Nephron (organoid): ENCODE results near the gene HOOK2.
"Not testable (repeated sequence)": the region's sequence is repeated elsewhere in the genome, so short reads cannot be mapped to it uniquely, and the experiment has no call there.

Experiments used
- H3K27ac Mint-ChIP-seq, 3 experiments: 2 replicates each; pipeline ENCODE4 v1.8.0; 2020; ENCODE audit warnings: mixed read lengths in 3 of 3, mild to moderate bottlenecking in 2 of 3, moderate library complexity in 1 of 3
- H3K27me3 Mint-ChIP-seq: 2 replicates; pipeline ENCODE4 v1.8.0; 2021; ENCODE audit warnings: low read depth, mild to moderate bottlenecking, moderate library complexity, mixed read lengths
- H3K36me3 Mint-ChIP-seq: 2 replicates; pipeline ENCODE4 v1.8.0; 2020; ENCODE audit warnings: low read depth, mixed read lengths
- H3K4me1 Mint-ChIP-seq: 2 replicates; pipeline ENCODE4 v1.8.0; 2020; ENCODE audit warnings: mixed read lengths
- H3K4me3 Mint-ChIP-seq, 3 experiments: 2 replicates each; pipeline ENCODE4 v1.8.0; 2020; ENCODE audit warnings: mild to moderate bottlenecking in 3 of 3, mixed read lengths in 3 of 3, moderate library complexity in 2 of 3
- H3K9me3 Mint-ChIP-seq: 2 replicates; pipeline ENCODE4 v1.8.0; 2020; ENCODE audit warnings: mixed read lengths
- CTCF ChIP-seq, 3 experiments: fragments of 200-600 bp; sonication (generic); IDR thresholded peaks; one replicate each; pipeline ENCODE4 v1.5.0; 2021; ENCODE audit warnings: antibody characterized with exemption in 3 of 3; ENCODE audit not compliant: unreplicated experiment in 3 of 3

HOOK2 gene

GRCh38 chr19:12800466-12800770, 25.1 kb upstream of the HOOK2 start:
- Mint-ChIP-seq H3K27me3 (no peaks in the 10 kb centered on the region), H3K27ac (peak overlapping the region; percentile 35 to 72 (median 68)), H3K4me3 (peak overlapping the region; percentile 78 to 92 (median 89)), H3K4me1 (peaks cover 24% of the 10 kb centered on the region), H3K9me3 (no peaks in the 10 kb centered on the region), H3K36me3 (peaks cover 13% of the 10 kb centered on the region)
- TF ChIP-seq CTCF (IDR thresholded peaks at IDR 0.05; ENCODE audit: unreplicated experiment in 3 of 3): no peak

GRCh38 chr19:12799742-12800465, 24.6 kb upstream of the HOOK2 start:
- no peak for TF ChIP-seq CTCF (IDR thresholded peaks at IDR 0.05; ENCODE audit: unreplicated experiment in 3 of 3)
- peaks cover 24% of the 10 kb centered on the region for H3K4me1 Mint-ChIP-seq
- H3K36me3 Mint-ChIP-seq: peaks cover 13% of the 10 kb centered on the region
- H3K27ac Mint-ChIP-seq: no peak overlapping the region
- no peaks in the 10 kb centered on the region for H3K9me3 Mint-ChIP-seq
- peak overlapping the region; percentile 78 to 92 (median 89) for H3K4me3 Mint-ChIP-seq
- H3K27me3 Mint-ChIP-seq: no peaks in the 10 kb centered on the region

GRCh38 chr19:12797607-12798006, 22.3 kb upstream of the HOOK2 start:
- not testable (repeated sequence) for H3K4me3 Mint-ChIP-seq, H3K27ac Mint-ChIP-seq, H3K27me3 Mint-ChIP-seq, H3K9me3 Mint-ChIP-seq
- Mint-ChIP-seq H3K36me3 (peaks cover 13% of the 10 kb centered on the region), H3K4me1 (peaks cover 29% of the 10 kb centered on the region)

- no peak for TF ChIP-seq CTCF (IDR thresholded peaks at IDR 0.05; ENCODE audit: unreplicated experiment in 3 of 3)
- no peak overlapping the region for H3K27ac Mint-ChIP-seq
- H3K27me3 Mint-ChIP-seq: no peaks in the 10 kb centered on the region
- peaks cover 24% of the 10 kb centered on the region for H3K4me1 Mint-ChIP-seq
- peaks cover 13% of the 10 kb centered on the region for H3K36me3 Mint-ChIP-seq
- H3K9me3 Mint-ChIP-seq: no peaks in the 10 kb centered on the region
- no peak overlapping the region for H3K4me3 Mint-ChIP-seq
Measured at GRCh38 chr19:12797141-12797587, 21.8 kb upstream of the HOOK2 start.

- Mint-ChIP-seq H3K36me3 (peaks cover 13% of the 10 kb centered on the region), H3K4me3 (peak overlapping the region; percentile 72 to 80 (median 79)), H3K4me1 (peaks cover 23% of the 10 kb centered on the region), H3K9me3 (no peaks in the 10 kb centered on the region), H3K27ac (peak overlapping the region; percentile 31 to 72 (median 66)), H3K27me3 (no peaks in the 10 kb centered on the region)
- TF ChIP-seq CTCF (IDR thresholded peaks at IDR 0.05; ENCODE audit: unreplicated experiment in 3 of 3): peak; percentile 91 to 92 (median 92)
Measured at GRCh38 chr19:12796146-12797071, 21.1 kb upstream of the HOOK2 start.

- no peaks in the 10 kb centered on the region for H3K27me3 Mint-ChIP-seq
- H3K27ac Mint-ChIP-seq: no peak overlapping the region
- H3K4me1 Mint-ChIP-seq: peaks cover 25% of the 10 kb centered on the region
- TF ChIP-seq CTCF (IDR thresholded peaks at IDR 0.05; ENCODE audit: unreplicated experiment in 3 of 3): no peak
- peaks cover 13% of the 10 kb centered on the region for H3K36me3 Mint-ChIP-seq
- H3K9me3 Mint-ChIP-seq: no peaks in the 10 kb centered on the region
- H3K4me3 Mint-ChIP-seq: peak overlapping the region; percentile 72 to 85 (median 84)
Measured at GRCh38 chr19:12794971-12795381, 19.6 kb upstream of the HOOK2 start.
